GM12873 (cell line): ENCODE measurements around the gene PDE4D.

Source experiments
- TF ChIP-seq, protein P1 (sequence below): IDR thresholded peaks from 2 replicates; pipeline ENCODE4 v1.5.1; 2012; ENCODE audit warnings: low read depth, mild to moderate bottlenecking, moderate library complexity, low read length, control low read depth; ENCODE audit not compliant: insufficient read depth; ENCODE audit errors: missing control alignments

Gene PDE4D

DNA sequence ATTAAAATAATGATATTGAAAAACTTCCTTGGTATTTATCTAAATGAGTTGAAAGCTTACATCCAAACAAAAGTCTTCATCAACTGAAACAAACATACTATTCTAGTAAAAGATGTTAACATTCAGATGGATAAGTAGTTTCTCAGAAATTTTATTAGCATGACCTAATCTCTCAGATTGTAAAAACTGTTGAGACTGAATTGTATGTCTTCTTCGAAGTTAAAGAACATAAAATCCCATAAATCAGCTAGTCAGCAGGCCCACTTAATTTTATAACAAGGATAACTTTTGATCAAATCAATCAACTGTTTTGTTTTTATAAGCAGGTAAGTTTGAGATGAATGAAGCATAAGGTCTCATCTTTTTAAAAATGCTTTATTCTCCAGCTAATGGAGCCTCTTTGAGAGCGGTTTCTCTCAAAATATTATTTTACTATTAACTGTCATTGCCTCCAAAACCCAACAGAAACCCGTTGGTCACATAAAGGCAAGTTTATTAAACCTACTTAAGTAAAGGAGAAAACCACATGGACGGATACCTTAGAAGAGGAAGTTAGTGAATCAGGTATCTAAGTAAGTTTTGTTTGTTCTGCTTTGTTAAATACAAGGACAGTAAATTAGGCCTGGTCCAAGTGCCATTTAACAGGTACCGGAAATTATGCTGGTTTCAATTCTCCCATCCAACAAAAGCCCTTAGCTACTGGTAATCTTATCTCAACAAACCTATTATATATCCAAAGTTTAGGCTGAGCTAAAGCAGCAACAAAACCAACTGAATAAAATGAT lies 457.0 kb downstream of the PDE4D start:
- TF ChIP-seq, protein P1, sequence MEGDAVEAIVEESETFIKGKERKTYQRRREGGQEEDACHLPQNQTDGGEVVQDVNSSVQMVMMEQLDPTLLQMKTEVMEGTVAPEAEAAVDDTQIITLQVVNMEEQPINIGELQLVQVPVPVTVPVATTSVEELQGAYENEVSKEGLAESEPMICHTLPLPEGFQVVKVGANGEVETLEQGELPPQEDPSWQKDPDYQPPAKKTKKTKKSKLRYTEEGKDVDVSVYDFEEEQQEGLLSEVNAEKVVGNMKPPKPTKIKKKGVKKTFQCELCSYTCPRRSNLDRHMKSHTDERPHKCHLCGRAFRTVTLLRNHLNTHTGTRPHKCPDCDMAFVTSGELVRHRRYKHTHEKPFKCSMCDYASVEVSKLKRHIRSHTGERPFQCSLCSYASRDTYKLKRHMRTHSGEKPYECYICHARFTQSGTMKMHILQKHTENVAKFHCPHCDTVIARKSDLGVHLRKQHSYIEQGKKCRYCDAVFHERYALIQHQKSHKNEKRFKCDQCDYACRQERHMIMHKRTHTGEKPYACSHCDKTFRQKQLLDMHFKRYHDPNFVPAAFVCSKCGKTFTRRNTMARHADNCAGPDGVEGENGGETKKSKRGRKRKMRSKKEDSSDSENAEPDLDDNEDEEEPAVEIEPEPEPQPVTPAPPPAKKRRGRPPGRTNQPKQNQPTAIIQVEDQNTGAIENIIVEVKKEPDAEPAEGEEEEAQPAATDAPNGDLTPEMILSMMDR, result no peak

- TF ChIP-seq, protein P1, result no peak
Measured at GRCh38 chr5:59433174-59433573, 460.4 kb downstream of the PDE4D start.

GRCh38 chr5:59430066-59430685 lies 463.4 kb downstream of the PDE4D start:
- TF ChIP-seq, protein P1, result no peak

- TF ChIP-seq, protein P1, result no peak
Measured at GRCh38 chr5:59428391-59428790, 465.1 kb downstream of the PDE4D start.

- TF ChIP-seq, protein P1, result no peak
Measured at GRCh38 chr5:59424515-59424914, 469.0 kb downstream of the PDE4D start.

DNA sequence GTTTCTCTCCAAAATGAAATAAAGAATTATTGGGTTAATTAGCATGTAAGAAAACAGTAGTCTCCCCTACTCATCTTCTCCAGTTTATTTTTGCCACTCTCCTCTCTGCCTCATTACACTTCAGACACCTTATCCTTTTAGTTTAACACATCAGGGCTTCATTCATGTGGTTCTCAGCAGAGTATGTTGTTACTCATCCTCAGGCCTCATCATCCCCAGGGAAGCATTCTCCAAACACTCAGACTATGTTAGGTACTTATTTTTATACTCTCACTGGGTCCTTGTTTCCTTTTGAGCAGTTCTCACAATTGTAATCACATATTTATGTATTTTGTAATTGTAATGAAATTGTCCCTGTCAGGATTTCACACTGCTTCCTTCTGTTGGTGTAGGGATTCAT lies 470.5 kb downstream of the PDE4D start:
- TF ChIP-seq, protein P1, result no peak
